Testis (tissue), 2 donors: Measurements from ENCODE around the gene LRRFIP2.

Source experiments
- CTCF ChIP-seq, 3 experiments: fragments of 450-650 bp in 2 of 3; fragments of 200-600 bp in 1 of 3; sonication (generic) in 1 of 3; IDR thresholded peaks; one replicate each; pipeline ENCODE4 v1.5.1; 2016 to 2019; ENCODE audit warnings: antibody characterized with exemption in 3 of 3, mild to moderate bottlenecking in 2 of 3, moderate library complexity in 1 of 3
- POLR2A ChIP-seq: fragments of 450-650 bp; IDR thresholded peaks from one replicate; pipeline ENCODE4 v1.6.1; 2017; ENCODE audit warnings: antibody characterized with exemption, mild to moderate bottlenecking, moderate library complexity

GRCh38 chr3:37144806-37145205 lies 29.6 kb downstream of the LRRFIP2 start:
- TF ChIP-seq CTCF (IDR thresholded peaks at IDR 0.05) (no peak), POLR2A (no peak)
